Neural progenitor cell (in vitro differentiated cells): ENCODE results near the gene CBLN4.

Experiments
- CTCF ChIP-seq: fragments of 200-600 bp; sonication (generic); IDR thresholded peaks from 2 replicates; pipeline ENCODE4 v1.5.1; 2017; ENCODE audit warnings: antibody characterized with exemption, mild to moderate bottlenecking
- EZH2 ChIP-seq: fragments of 200-600 bp; sonication (generic); IDR thresholded peaks from 2 replicates; pipeline ENCODE4 v1.6.1; 2017; ENCODE audit warnings: antibody characterized with exemption, mild to moderate bottlenecking, moderate library complexity

GRCh38 chr20:56004611-56005388 is 519 bp downstream of the CBLN4 start:
- TF ChIP-seq CTCF: no peak
- TF ChIP-seq EZH2: peak; percentile 68
